Heart left ventricle (tissue), 16 donors: Measurements from ENCODE around the gene PKN3. TPM values are rescaled to one million over a fixed set of nuclear protein-coding genes. Genes with fewer than 3 reads are reported as not detected.

ENCODE experiments used
- ATAC-seq, 4 donors: fragments of 200-7000 bp; cut with Tn5 transposase; one replicate each; pipeline ENCODE4 v1.9.1; 2020 to 2022; ENCODE audit warnings: moderate library complexity in 4 of 4, mild to moderate bottlenecking in 3 of 4, moderate number of reproducible peaks in 1 of 4
- DNase-seq, 5 donors: peaks; one replicate each; pipeline ENCODE4 v3.0.0-alpha.2; 2020
- H3K27ac ChIP-seq, 12 donors: fragments of 200-600 bp; sonication (generic) in 4 of 12; one replicate each; pipeline versions ENCODE4 v1.5.0 to v1.8.0; 2016 to 2022; ENCODE audit warnings: mild to moderate bottlenecking in 2 of 12
- H3K27me3 ChIP-seq, 9 donors: fragments of 200-600 bp; sonication (generic) in 2 of 9; one replicate each; pipeline versions ENCODE4 v1.5.1 to v1.8.0; 2016 to 2022; ENCODE audit warnings: mild to moderate bottlenecking in 3 of 9
- H3K36me3 ChIP-seq, 9 donors: fragments of 200-600 bp; sonication (generic) in 2 of 9; one replicate each; pipeline versions ENCODE4 v1.5.0 to v1.8.0; 2018 to 2022; ENCODE audit warnings: mild to moderate bottlenecking in 2 of 9
- H3K4me1 ChIP-seq, 12 donors: fragments of 200-600 bp; sonication (generic) in 4 of 12; one replicate each; pipeline versions ENCODE4 v1.5.0 to v1.8.0; 2016 to 2022; ENCODE audit warnings: mild to moderate bottlenecking in 3 of 12
- H3K4me3 ChIP-seq, 12 donors: fragments of 200-600 bp; sonication (generic) in 4 of 12; one replicate each; pipeline versions ENCODE4 v1.5.0 to v1.8.0; 2017 to 2022; ENCODE audit warnings: mild to moderate bottlenecking in 9 of 12, moderate library complexity in 4 of 12
- H3K9me3 ChIP-seq, 12 donors: fragments of 200-600 bp; sonication (generic) in 4 of 12; one replicate each; pipeline versions ENCODE4 v1.5.0 to v1.8.0; 2016 to 2022; ENCODE audit warnings: mild to moderate bottlenecking in 1 of 12
- POLR2A ChIP-seq, 2 donors: fragments of 450-650 bp; IDR thresholded peaks; one replicate each; pipeline ENCODE4 v1.6.1; 2017; ENCODE audit warnings: antibody characterized with exemption in 2 of 2, mild to moderate bottlenecking in 2 of 2, moderate library complexity in 2 of 2
- WGBS, 4 donors: extraction: QIAGEN DNeasy Blood & Tissue Kit in 2 of 4; methylation state at CpG; one replicate each; pipeline versions ENCODE4 v1.1.5 to v1.1.7; 2013 to 2018; 5-methylcytosine and 5-hydroxymethylcytosine counted together
- intact Hi-C, 10 donors: fragments of 100-400 bp; cut with DNase I; formaldehyde crosslinking; loops; one replicate each; pipeline versions ENCODE4 v1.11.1 to v1.14.2; 2022
- polyA plus RNA-seq, 2 donors: library from polyadenylated mRNA; stranded (reverse); fragments of 200-250 nt; gene quantifications; one replicate each; pipeline ENCODE4 v1.2.3, GENCODE V29; 2013
- total RNA-seq, 9 donors: library from RNA; depleted of rRNA in 2 of 9; stranded (reverse); fragments of >200 nt in 2 of 9; fragmentation: NEBNext Ultra II Directional in 3 of 9; extraction: Animal tissue kit (Norgen Biotek cat#: 25700) in 3 of 9; gene quantifications; one replicate each; pipeline versions ENCODE4 v1.1.0 to v1.2.4, GENCODE V29; 2016 to 2023
- TF ChIP-seq, protein P1 (sequence below), 12 donors: fragments of 200-600 bp; sonication (generic) in 4 of 12; IDR thresholded peaks; one replicate each; pipeline versions ENCODE4 v1.5.0 to v1.8.0; 2018 to 2022; ENCODE audit warnings: antibody characterized with exemption in 12 of 12, mild to moderate bottlenecking in 5 of 12
- donor health status: ischemic (EF 13 %, LVEDD 7.1; RV severe dilation, severe dysfunction).
- donor health status: healthy with polysubstance abuse.
- donor health status: DM: no; HTN: yes; CAD: no.
- donor health status: DM: no; HTN: no; CAD: no.
- donor health status: ischemic (EF 25% LVEDD 6.9; RV normal size, moderate dysfunction).
- donor health status: ischemic (EF 25% LVEDD 5.7; RV mildly dilated, moderate dysfunction).
- donor health status: healthy.
- donor health status: DM: yes; HTN: yes; CAD: no.
- donor health status: ischemic (EF 35%, LVEDD 5.7; RV mildly dilated, moderate dysfunction).
- donor health status: nonischemic (EF 11% LVEDD 7.7; RV severe dilation, severe dysfunction).
- donor health status: DM: yes; HTN: yes; CAD: no.
- donor health status: PGD.
- donor health status: ischemic (EF 29% LVEDD 5.4; RV normal size, mild dysfunction).
- donor health status: nonischemic (EF 23%, LVEDD 6.1; RV moderate dilation, normal function).

PKN3 gene
- total and polyA plus RNA-seq, 11 donors, result 3.7 to 16.1 (median 6.0) TPM

DNA sequence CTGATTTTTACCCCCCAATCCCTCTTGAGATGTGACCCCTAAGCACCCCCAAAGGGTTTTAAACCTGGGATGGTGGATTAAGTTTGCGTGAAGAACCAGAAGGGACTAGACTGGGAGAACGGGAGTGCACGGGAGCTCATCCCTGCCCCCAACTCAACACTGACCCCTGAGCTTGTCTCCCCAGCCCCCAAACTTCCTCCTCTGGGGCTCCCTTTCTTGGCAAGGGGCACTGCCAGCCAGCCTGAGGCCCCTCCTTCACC lies 18.3 kb upstream of the PKN3 start:
- WGBS, 4 donors, result 0 to 5% (median 0%) methylated on average over 3 of the region's 3 CpGs
- TF ChIP-seq, protein P1, sequence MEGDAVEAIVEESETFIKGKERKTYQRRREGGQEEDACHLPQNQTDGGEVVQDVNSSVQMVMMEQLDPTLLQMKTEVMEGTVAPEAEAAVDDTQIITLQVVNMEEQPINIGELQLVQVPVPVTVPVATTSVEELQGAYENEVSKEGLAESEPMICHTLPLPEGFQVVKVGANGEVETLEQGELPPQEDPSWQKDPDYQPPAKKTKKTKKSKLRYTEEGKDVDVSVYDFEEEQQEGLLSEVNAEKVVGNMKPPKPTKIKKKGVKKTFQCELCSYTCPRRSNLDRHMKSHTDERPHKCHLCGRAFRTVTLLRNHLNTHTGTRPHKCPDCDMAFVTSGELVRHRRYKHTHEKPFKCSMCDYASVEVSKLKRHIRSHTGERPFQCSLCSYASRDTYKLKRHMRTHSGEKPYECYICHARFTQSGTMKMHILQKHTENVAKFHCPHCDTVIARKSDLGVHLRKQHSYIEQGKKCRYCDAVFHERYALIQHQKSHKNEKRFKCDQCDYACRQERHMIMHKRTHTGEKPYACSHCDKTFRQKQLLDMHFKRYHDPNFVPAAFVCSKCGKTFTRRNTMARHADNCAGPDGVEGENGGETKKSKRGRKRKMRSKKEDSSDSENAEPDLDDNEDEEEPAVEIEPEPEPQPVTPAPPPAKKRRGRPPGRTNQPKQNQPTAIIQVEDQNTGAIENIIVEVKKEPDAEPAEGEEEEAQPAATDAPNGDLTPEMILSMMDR (IDR thresholded peaks at IDR 0.05), result no peak
- no peak for TF ChIP-seq POLR2A (IDR thresholded peaks at IDR 0.05)
- intact Hi-C loops, result loop anchor here in 2 of 10 donors (2.0 to 10.0 kb wide), 2 partner anchors 27 to 49 kb away; partner anchors contain the start of gene DYNC2I2 (in 1 of the 2)
- ATAC-seq (peak in 2 of 4 donors; percentile 4 to 14), DNase-seq (no peak)
- H3K27ac ChIP-seq, result peak overlapping the region; percentile 18 to 92 (median 68)
- H3K4me1 ChIP-seq, result peaks cover 0 to 45% (median 19%) of the 10 kb centered on the region in 12 donors
- no peaks in the 10 kb centered on the region for H3K36me3 ChIP-seq
- H3K27me3 ChIP-seq, result no peaks in the 10 kb centered on the region
- H3K9me3 ChIP-seq, result no peaks in the 10 kb centered on the region
- H3K4me3 ChIP-seq, result peak overlapping the region; percentile 17 to 70 (median 58)

DNA sequence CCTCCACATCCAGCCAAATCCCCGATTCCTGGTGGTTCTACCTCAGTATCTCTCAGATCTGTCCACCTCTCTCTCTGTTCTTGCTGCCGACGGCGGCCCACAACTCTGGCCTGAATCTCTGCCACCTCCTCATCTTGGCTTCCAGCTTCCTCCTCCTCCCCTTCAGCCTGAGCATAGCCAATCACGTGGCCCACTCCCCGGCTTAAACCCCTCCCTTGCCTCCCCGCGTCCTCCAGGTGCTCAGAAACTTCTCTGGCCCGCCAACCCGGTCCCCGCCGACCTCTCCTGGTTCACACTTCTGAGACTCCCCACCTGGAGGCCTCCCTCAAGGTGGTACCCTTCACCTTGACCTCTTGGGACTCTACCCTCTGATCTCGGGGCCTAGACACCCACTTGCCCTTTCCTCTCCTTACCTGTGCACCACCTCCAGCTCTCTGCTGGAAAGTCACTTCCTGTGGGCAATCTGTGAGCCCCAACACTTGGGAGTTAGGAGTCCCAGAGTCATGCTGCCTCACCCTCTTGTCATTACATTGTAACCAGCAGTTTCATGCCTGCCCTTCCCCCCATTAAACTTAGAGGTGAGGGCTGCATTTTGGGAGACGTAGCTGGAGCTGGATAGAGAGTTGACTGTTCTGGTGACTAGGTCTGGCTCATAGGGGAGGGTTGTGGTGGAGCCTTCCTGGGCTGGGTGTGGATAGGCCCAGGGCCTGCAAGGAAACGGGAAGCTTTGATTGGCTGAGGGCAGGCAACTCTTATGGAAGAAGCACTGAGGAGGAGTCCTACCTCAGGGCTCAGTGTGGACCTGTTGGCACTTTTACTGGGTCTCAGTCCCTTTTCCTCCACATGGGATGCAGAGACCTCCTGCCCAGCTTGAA lies 17.7 kb upstream of the PKN3 start:
- TF ChIP-seq POLR2A (IDR thresholded peaks at IDR 0.05), result peak in 1 of 2 donors; percentile 49
- TF ChIP-seq, protein P1 (IDR thresholded peaks at IDR 0.05), result no peak
- H3K4me3 ChIP-seq, result peak overlapping the region; percentile 17 to 70 (median 58)
- 10 to 17% (median 16%) methylated on average over 15 of the region's 15 CpGs for WGBS, 4 donors
- intact Hi-C loops, result loop anchor here in 4 of 10 donors (2.0 to 10.0 kb wide), 3 partner anchors 28 to 50 kb away; partner anchors contain the start of gene DYNC2I2 (in 1 of the 4)
- H3K4me1 ChIP-seq, result peaks cover 0 to 45% (median 19%) of the 10 kb centered on the region in 12 donors
- ATAC-seq, result peak; percentile 47 to 74 (median 53)
- no peaks in the 10 kb centered on the region for H3K36me3 ChIP-seq
- DNase-seq, result peak; percentile 77 to 83 (median 79)
- peak overlapping the region in 11 of 12 donors; percentile 52 to 92 (median 70) for H3K27ac ChIP-seq
- H3K9me3 ChIP-seq, result no peaks in the 10 kb centered on the region
- H3K27me3 ChIP-seq, result no peaks in the 10 kb centered on the region

DNA sequence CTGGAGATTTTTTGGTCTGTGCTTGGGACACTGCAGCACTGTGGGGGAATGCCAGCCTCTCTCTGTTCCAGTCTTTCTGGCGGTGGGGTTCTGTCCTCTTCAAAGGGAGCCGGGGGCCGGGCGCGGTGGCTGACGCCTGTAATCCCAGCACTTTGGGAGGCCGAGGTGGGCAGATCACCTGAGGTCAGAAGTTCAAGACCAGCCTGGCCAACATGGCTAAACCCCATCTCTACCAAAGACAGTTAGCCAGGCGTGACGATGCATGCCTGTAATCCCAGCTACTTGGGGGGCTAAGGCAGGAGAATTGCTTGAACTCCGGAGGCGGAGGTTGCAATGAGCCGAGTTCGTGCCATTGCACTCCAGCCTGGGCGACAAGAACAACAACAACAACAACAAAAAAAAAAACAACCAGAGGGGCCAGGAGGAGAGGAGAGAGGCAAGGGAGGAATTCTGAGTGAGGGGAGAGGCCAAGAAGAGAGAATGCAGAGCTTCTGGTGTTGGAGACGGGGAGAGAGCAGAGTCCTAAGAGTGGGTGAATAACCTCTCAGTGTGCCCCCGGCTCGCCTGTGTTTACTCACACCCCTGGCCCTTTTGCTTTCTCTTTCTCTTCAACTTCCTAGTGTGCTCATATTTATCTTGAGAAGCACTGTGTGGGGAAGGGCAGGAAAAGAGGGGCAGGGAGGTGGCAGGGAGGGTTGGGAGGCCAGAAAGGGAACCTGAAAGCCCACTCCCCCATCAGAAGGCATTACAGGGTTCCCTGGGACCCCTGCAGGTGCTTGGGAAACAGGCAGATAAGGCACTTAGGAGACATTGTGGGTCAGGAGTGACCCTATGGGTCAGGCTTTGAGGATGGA lies 16.4 kb upstream of the PKN3 start:
- intact Hi-C loops, result loop anchor here in 4 of 10 donors (2.0 to 10.0 kb wide), 3 partner anchors 29 to 51 kb away; partner anchors contain the start of gene DYNC2I2 (in 1 of the 4)
- Histone ChIP-seq H3K27ac (peak overlapping the region in 6 of 12 donors; percentile 4 to 92 (median 20)), H3K27me3 (no peaks in the 10 kb centered on the region), H3K4me3 (peak overlapping the region in 4 of 12 donors; percentile 4 to 70 (median 24)), H3K4me1 (peaks cover 3 to 52% (median 25%) of the 10 kb centered on the region in 12 donors), H3K9me3 (no peaks in the 10 kb centered on the region), H3K36me3 (peaks cover 0 to 4% (median 0%) of the 10 kb centered on the region in 9 donors)
- 78 to 86% (median 83%) methylated on average over 16 to 17 of the region's 17 CpGs for WGBS, 4 donors
- DNase-seq (peak in 1 of 5 donors; percentile 25), ATAC-seq (no peak)
- no peak for TF ChIP-seq POLR2A (IDR thresholded peaks at IDR 0.05)
- TF ChIP-seq, protein P1 (IDR thresholded peaks at IDR 0.05), result no peak
